SW480 (cell line): ENCODE measurements around the gene BTBD7.
A peak's percentile ranks its signal among the peaks of the same experiment; 100 is the strongest.
"Not testable (repeated sequence)": the region's sequence is repeated elsewhere in the genome, so short reads cannot be mapped to it uniquely, and the experiment has no call there.

Experiments
- DNase-seq: peaks from one replicate; pipeline ENCODE4 v3.0.0-alpha.2; 2016; ENCODE audit warnings: low spot score

The BTBD7 gene

GRCh38 chr14:93332853-93333630 is at the start of gene BTBD7:
Gene BTBD7, minus strand, starts transcription at chr14:93333036. Its CDS starts 36,985 bp downstream, at chr14:93296051.
- peak; percentile 97 for DNase-seq

- no peak for DNase-seq
Measured at GRCh38 chr14:93381644-93382043, 48.8 kb upstream of the BTBD7 start.

GRCh38 chr14:93379831-93380230 is 47.0 kb upstream of the BTBD7 start:
- DNase-seq: no peak

- DNase-seq: no peak
Measured at GRCh38 chr14:93375673-93376156, 42.9 kb upstream of the BTBD7 start.

- no peak for DNase-seq
Measured at GRCh38 chr14:93369713-93370266, 37.0 kb upstream of the BTBD7 start.

GRCh38 chr14:93368996-93369712 is 36.3 kb upstream of the BTBD7 start:
- DNase-seq: no peak

GRCh38 chr14:93354873-93355272 is 22.0 kb upstream of the BTBD7 start:
- DNase-seq: not testable (repeated sequence)

- DNase-seq: no peak
Measured at GRCh38 chr14:93348292-93348691, 15.5 kb upstream of the BTBD7 start.

- no peak for DNase-seq
Measured at GRCh38 chr14:93347850-93348249, 15.0 kb upstream of the BTBD7 start.

- no peak for DNase-seq
Measured at GRCh38 chr14:93346926-93347721, 14.3 kb upstream of the BTBD7 start, which contains the start of gene COX8C. Gene COX8C, plus strand, starts transcription at chr14:93347182. Its CDS starts 87 bp downstream, at chr14:93347269.

GRCh38 chr14:93343797-93344196 is 11.0 kb upstream of the BTBD7 start:
- no peak for DNase-seq

- DNase-seq: no peak
Measured at GRCh38 chr14:93343266-93343665, 10.4 kb upstream of the BTBD7 start.

GRCh38 chr14:93337884-93338283 is 5.0 kb upstream of the BTBD7 start:
- DNase-seq: no peak

GRCh38 chr14:93337143-93337753 is 4.4 kb upstream of the BTBD7 start:
- no peak for DNase-seq

GRCh38 chr14:93333631-93334103 is 831 bp upstream of the BTBD7 start:
- peak; percentile 13 for DNase-seq

GRCh38 chr14:93332397-93332852 is 411 bp downstream of the BTBD7 start:
- DNase-seq: peak; percentile 54

- DNase-seq: peak; percentile 38
Measured at GRCh38 chr14:93331728-93332396, 974 bp downstream of the BTBD7 start.

GRCh38 chr14:93331002-93331727 is 1.7 kb downstream of the BTBD7 start:
- no peak for DNase-seq

GRCh38 chr14:93330609-93331000 is 2.2 kb downstream of the BTBD7 start:
- DNase-seq: no peak
